H1 (cell line): ENCODE results near the gene TANC1. TPM values are rescaled to one million over a fixed set of nuclear protein-coding genes. Genes with fewer than 3 reads are reported as not detected.

ENCODE experiments used
- CHD2 ChIP-seq: IDR thresholded peaks from 2 replicates; pipeline ENCODE4 v1.6.1; 2012; ENCODE audit warnings: low read length, improper control_type of control experiment
- KDM5A ChIP-seq: fragments of 200-600 bp; IDR thresholded peaks from 2 replicates; pipeline ENCODE4 v1.7.1; 2012; ENCODE audit warnings: mild to moderate bottlenecking, low read length, inconsistent platforms, mixed read lengths
- SIX5 ChIP-seq: IDR thresholded peaks from 2 replicates; pipeline ENCODE4 v1.6.1; 2011; ENCODE audit warnings: mild to moderate bottlenecking, low read depth, low read length
- polyA plus RNA-seq, 7 experiments: library from polyadenylated mRNA; depleted of rRNA in 3 of 7; stranded (reverse) in 5 of 7; unstranded in 2 of 7; fragments of >200 nt in 5 of 7; fragments of 200-250 nt in 2 of 7; gene quantifications; 1 replicate in 5 of 7; 2 replicates in 1 of 7; 4 replicates in 1 of 7; pipeline versions ENCODE4 v1.2.1 to v1.2.3, GENCODE V29; 2011 to 2013; ENCODE audit warnings: missing spikeins in 2 of 7, mixed read lengths in 2 of 7
- total RNA-seq: library from RNA; stranded (reverse); fragmentation: NEBNext Ultra II Directional; extraction: Animal tissue kit (Norgen Biotek cat#: 25700); gene quantifications from 2 replicates; pipeline ENCODE4 v1.2.1, GENCODE V29; 2021

The TANC1 gene
- total and polyA plus RNA-seq, 2 of the 8 experiments (the other 6 are each of a cell fraction or from before 2014, with no cell fraction given): 4.1 to 7.6 TPM

DNA sequence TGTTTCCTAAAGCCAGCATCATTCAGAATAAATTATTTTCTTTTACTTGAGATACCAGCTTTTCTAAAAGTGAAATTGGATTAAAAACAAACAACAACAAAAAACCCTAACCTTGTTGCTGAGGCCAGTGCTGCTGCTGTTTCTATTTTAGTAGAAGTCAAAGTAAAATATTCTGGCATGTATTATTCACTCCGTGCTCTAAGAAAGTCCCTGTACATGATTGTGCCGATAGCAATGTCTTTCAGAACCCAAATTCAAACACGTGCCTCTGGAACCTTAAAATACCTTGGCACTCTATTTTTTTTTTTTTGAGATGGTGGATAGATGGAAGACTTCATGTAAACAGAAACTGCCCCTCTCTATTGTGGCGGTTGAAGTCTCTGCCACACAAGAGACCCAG lies 43.7 kb downstream of the TANC1 start (continued):
- no peak for TF ChIP-seq KDM5A
- TF ChIP-seq CHD2: no peak
- no peak for TF ChIP-seq SIX5
